Keratinocyte (primary cell): ENCODE measurements around the gene ASTN2. TPM values are rescaled to one million over a fixed set of nuclear protein-coding genes. Genes with fewer than 3 reads are reported as not detected.

ENCODE experiments used
- DNase-seq: peaks from one replicate; pipeline ENCODE4 v3.0.0-alpha.2; 2011; ENCODE audit warnings: low read depth, missing footprints, low spot score
- FAIRE-seq: peaks from 2 replicates; lab custom pipeline; 2011; peaks lifted over from hg19 to GRCh38; lab: Jason Lieb, UNC
- H2AFZ ChIP-seq: 2 replicates; pipeline ENCODE4 v1.6.0; 2012; ENCODE audit warnings: low read length, control low read depth, inconsistent platforms; ENCODE audit not compliant: control insufficient read depth
- H3K27ac ChIP-seq: 2 replicates; pipeline ENCODE4 v1.5.1; 2011; ENCODE audit warnings: low read length; ENCODE audit not compliant: control insufficient read depth, insufficient read depth
- H3K27me3 ChIP-seq: 3 replicates; pipeline ENCODE4 v1.6.0; 2011; ENCODE audit warnings: low read length; ENCODE audit not compliant: control insufficient read depth, insufficient read depth; ENCODE audit errors: extremely low read depth
- H3K36me3 ChIP-seq, 2 experiments: 2 replicates in 1 of 2; 3 replicates in 1 of 2; pipeline ENCODE4 v1.5.1; 2011; ENCODE audit warnings: low read length in 2 of 2, mild to moderate bottlenecking in 1 of 2; ENCODE audit not compliant: control insufficient read depth in 2 of 2, insufficient read depth in 2 of 2; ENCODE audit errors: extremely low read depth in 1 of 2
- H3K4me1 ChIP-seq: 3 replicates; pipeline ENCODE4 v1.5.1; 2011; ENCODE audit warnings: low read length; ENCODE audit not compliant: control insufficient read depth, insufficient read depth; ENCODE audit errors: extremely low read depth
- H3K4me2 ChIP-seq: 3 replicates; pipeline ENCODE4 v1.6.0; 2011; ENCODE audit warnings: low read depth, low read length; ENCODE audit not compliant: control insufficient read depth, insufficient read depth; ENCODE audit errors: extremely low read depth
- H3K4me3 ChIP-seq, 3 experiments: fragments of 200-600 bp in 1 of 3; sonication (generic) in 1 of 3; 2 replicates in 2 of 3; 3 replicates in 1 of 3; pipeline ENCODE4 v1.5.1; 2011 to 2016; ENCODE audit warnings: low read length in 3 of 3, mild to moderate bottlenecking in 3 of 3, control low read depth in 2 of 3, inconsistent platforms in 1 of 3, low read depth in 1 of 3, mixed read lengths in 1 of 3, mixed run types in 1 of 3, moderate library complexity in 1 of 3; ENCODE audit not compliant: control insufficient read depth in 2 of 3, insufficient read depth in 2 of 3; ENCODE audit errors: extremely low read depth in 1 of 3
- H3K79me2 ChIP-seq: 2 replicates; pipeline ENCODE4 v1.6.0; 2012; ENCODE audit warnings: low read length; ENCODE audit not compliant: control insufficient read depth, insufficient read depth
- H3K9ac ChIP-seq: 3 replicates; pipeline ENCODE4 v1.6.0; 2011; ENCODE audit warnings: low read length; ENCODE audit not compliant: control insufficient read depth, insufficient read depth; ENCODE audit errors: extremely low read depth
- H3K9me1 ChIP-seq: 3 replicates; pipeline ENCODE4 v1.6.0; 2011; ENCODE audit warnings: low read length; ENCODE audit not compliant: control insufficient read depth, insufficient read depth; ENCODE audit errors: extremely low read depth
- H3K9me3 ChIP-seq: 2 replicates; pipeline ENCODE4 v1.5.1; 2012; ENCODE audit warnings: low read depth, low read length; ENCODE audit not compliant: control insufficient read depth
- H4K20me1 ChIP-seq: 3 replicates; pipeline ENCODE4 v1.6.0; 2011; ENCODE audit warnings: low read length; ENCODE audit not compliant: control insufficient read depth, insufficient read depth; ENCODE audit errors: extremely low read depth
- CTCF ChIP-seq, 3 experiments: IDR thresholded peaks in 1 of 3; conservative IDR thresholded peaks in 1 of 3; optimal IDR thresholded peaks in 1 of 3; 2 replicates in 2 of 3; 3 replicates in 1 of 3; pipeline versions ENCODE3 to v1.5.1; 2011; ENCODE audit warnings: low read length in 3 of 3, mild to moderate bottlenecking in 3 of 3, moderate library complexity in 2 of 3, control low read depth in 1 of 3, inconsistent platforms in 1 of 3; ENCODE audit not compliant: insufficient read depth in 2 of 3; ENCODE audit errors: extremely low read depth in 1 of 3
- EZH2 ChIP-seq: IDR thresholded peaks from one replicate; pipeline ENCODE4 v1.6.1; 2012; ENCODE audit warnings: inconsistent platforms, mild to moderate bottlenecking, low read length, moderate library complexity
- dilution Hi-C: fragments of 300-500 bp; cut with MboI; formaldehyde crosslinking; loops from one replicate; pipeline ENCODE4 v1.7.0; 2020; ENCODE audit warnings: low sequenced_read_pairs; ENCODE audit not compliant: extremely low pct_ligation_motif_present
- polyA plus RNA-seq, 5 experiments: library from polyadenylated mRNA; depleted of rRNA in 3 of 5; stranded (reverse) in 3 of 5; stranded (forward) in 1 of 5; unstranded in 1 of 5; fragments of >200 nt; gene quantifications; 1 replicate in 1 of 5; 2 replicates in 3 of 5; 3 replicates in 1 of 5; pipeline versions ENCODE4 v1.2.1 to v1.2.3, GENCODE V29; 2011 to 2012; ENCODE audit warnings: missing spikeins in 2 of 5, low read depth in 1 of 5, low replicate concordance in 1 of 5

The ASTN2 gene
- polyA plus RNA-seq, 1 donor (not counting 4 experiments of a cell fraction or from before 2014, with no cell fraction given), result 0.31 TPM

GRCh38 chr9:116749176-116749575, 665.7 kb downstream of the ASTN2 start:
- no peaks in the 10 kb centered on the region for H3K36me3 ChIP-seq
- H3K9me1 ChIP-seq, result no peaks in the 10 kb centered on the region
- no peak for TF ChIP-seq CTCF (optimal IDR thresholded peaks at IDR 0.05 in 1 of 3, IDR thresholded peaks at IDR 0.05 in 1 of 3, conservative IDR thresholded peaks at IDR 0.05 in 1 of 3; ENCODE audit: extremely low read depth in 1 of 3, insufficient read depth in 2 of 3, low read length in 3 of 3)
- TF ChIP-seq EZH2, result no peak
- H4K20me1 ChIP-seq, result no peaks in the 10 kb centered on the region
- no peak overlapping the region for H3K4me3 ChIP-seq
- no peak overlapping the region for H3K27ac ChIP-seq
- no peaks in the 10 kb centered on the region for H3K79me2 ChIP-seq
- no peak overlapping the region for H3K4me2 ChIP-seq
- no peak for DNase-seq
- H3K9me3 ChIP-seq, result no peaks in the 10 kb centered on the region
- no peaks in the 10 kb centered on the region for H3K27me3 ChIP-seq
- no peaks in the 10 kb centered on the region for H3K4me1 ChIP-seq
- no peak for FAIRE-seq
- dilution Hi-C loops, result no loop called here
- H2AFZ ChIP-seq, result no peak overlapping the region
- H3K9ac ChIP-seq, result no peak overlapping the region

- no peaks in the 10 kb centered on the region for H3K9me1 ChIP-seq
- H3K4me3 ChIP-seq, result no peak overlapping the region
- no peaks in the 10 kb centered on the region for H3K9me3 ChIP-seq
- dilution Hi-C loops, result no loop called here
- H3K9ac ChIP-seq, result no peak overlapping the region
- no peak overlapping the region for H3K27ac ChIP-seq
- DNase-seq (no peak), FAIRE-seq (no peak)
- H3K79me2 ChIP-seq, result no peaks in the 10 kb centered on the region
- no peaks in the 10 kb centered on the region for H3K36me3 ChIP-seq
- no peak overlapping the region for H3K4me2 ChIP-seq
- H3K27me3 ChIP-seq, result no peaks in the 10 kb centered on the region
- H3K4me1 ChIP-seq, result no peaks in the 10 kb centered on the region
- H4K20me1 ChIP-seq, result no peaks in the 10 kb centered on the region
- no peak for TF ChIP-seq EZH2
- TF ChIP-seq CTCF (optimal IDR thresholded peaks at IDR 0.05 in 1 of 3, IDR thresholded peaks at IDR 0.05 in 1 of 3, conservative IDR thresholded peaks at IDR 0.05 in 1 of 3; ENCODE audit: extremely low read depth in 1 of 3, insufficient read depth in 2 of 3, low read length in 3 of 3), result no peak
- no peak overlapping the region for H2AFZ ChIP-seq
These were observed 673.1 kb downstream of the ASTN2 start for GRCh38 chr9:116741742-116742141.
